A673 (cell line): ENCODE data around the gene LAMA3. TPM values are rescaled to one million over a fixed set of nuclear protein-coding genes. Genes with fewer than 3 reads are reported as not detected.

Experiments used
- BruUV-seq: library from RNA; stranded (reverse); fragments of 400-500 nt; replicated peaks from 2 replicates; lab custom pipeline; 2021; lab: Mats Ljungman, UMichigan
- CTCF ChIA-PET: fragments of 300-600 bp; sonication (Branson Sonifier 250); formaldehyde crosslinking; loops from one replicate; lab custom pipeline; 2022; ENCODE audit warnings: antibody characterized with exemption; lab: Charles Lee
- POLR2A ChIA-PET: fragments of 300-600 bp; sonication (Branson Sonifier 250); formaldehyde crosslinking; loops from one replicate; lab custom pipeline; 2022; ENCODE audit warnings: antibody characterized with exemption; ENCODE audit not compliant: low non-redundant PET; lab: Charles Lee
- DNase-seq: peaks from one replicate; pipeline ENCODE4 v3.0.0-alpha.2; 2015; ENCODE audit warnings: low spot score
- H3K27ac ChIP-seq: fragments of 200-600 bp; sonication (generic); 2 replicates; pipeline ENCODE4 v1.5.1; 2016; ENCODE audit warnings: mixed run types, low read depth, mild to moderate bottlenecking, mixed read lengths, antibody characterized with exemption, low read length; ENCODE audit not compliant: poor library complexity, severe bottlenecking
- H3K27me3 ChIP-seq: fragments of 200-600 bp; sonication (generic); replicated peaks from 2 replicates; pipeline ENCODE4 v1.6.1; 2017; ENCODE audit warnings: mixed run types, low read depth, mild to moderate bottlenecking, mixed read lengths, antibody characterized with exemption, low read length; ENCODE audit not compliant: insufficient read depth, poor library complexity
- H3K36me3 ChIP-seq: fragments of 200-600 bp; sonication (generic); 2 replicates; pipeline ENCODE4 v1.6.1; 2016; ENCODE audit warnings: mixed run types, mild to moderate bottlenecking, mixed read lengths, antibody characterized with exemption, low read length; ENCODE audit not compliant: insufficient read depth, poor library complexity, severe bottlenecking
- H3K4me1 ChIP-seq: fragments of 200-600 bp; sonication (generic); 2 replicates; pipeline ENCODE4 v1.6.1; 2017; ENCODE audit warnings: mixed run types, mild to moderate bottlenecking, mixed read lengths, antibody characterized with exemption, low read length; ENCODE audit not compliant: insufficient read depth, poor library complexity, severe bottlenecking
- H3K4me3 ChIP-seq: fragments of 200-600 bp; sonication (generic); 2 replicates; pipeline ENCODE4 v1.5.1; 2016; ENCODE audit warnings: low read depth, mixed run types, mild to moderate bottlenecking, mixed read lengths, low read length; ENCODE audit not compliant: poor library complexity, severe bottlenecking
- H3K9me3 ChIP-seq: fragments of 200-600 bp; sonication (generic); 2 replicates; pipeline ENCODE4 v1.6.1; 2016; ENCODE audit warnings: mixed run types, low read depth, mild to moderate bottlenecking, mixed read lengths, antibody characterized with exemption, low read length; ENCODE audit not compliant: poor library complexity, severe bottlenecking
- CTCF ChIP-seq: fragments of 300-800, 200-600 bp; sonication (generic); conservative IDR thresholded peaks from 2 replicates; pipeline ENCODE4 v1.5.1; 2017; ENCODE audit warnings: low read depth, mild to moderate bottlenecking, antibody characterized with exemption, low read length, moderate library complexity, mixed read lengths
- EZH2 ChIP-seq: fragments of 200-600 bp; sonication (generic); IDR thresholded peaks from 2 replicates; pipeline ENCODE4 v1.6.1; 2017; ENCODE audit warnings: borderline replicate concordance, low read depth, mild to moderate bottlenecking, mixed read lengths, antibody characterized with exemption, low read length; ENCODE audit not compliant: poor library complexity, severe bottlenecking
- intact Hi-C: fragments of 100-400 bp; cut with micrococcal nuclease; formaldehyde crosslinking; loops from one replicate; pipeline ENCODE4 v1.10.0; 2022; ENCODE audit not compliant: unreplicated experiment
- total RNA-seq: library from RNA; stranded (reverse); gene quantifications from 2 replicates; pipeline ENCODE4 v1.2.3, GENCODE V29; 2021

The LAMA3 gene
- total RNA-seq, 1 experiment from 2014 or later: 2.7 TPM

GRCh38 chr18:23972453-23972852, 283.2 kb downstream of the LAMA3 start:
- no peak for TF ChIP-seq EZH2
- no peak for TF ChIP-seq CTCF
- Histone ChIP-seq H3K27me3 (no peaks in the 10 kb centered on the region), H3K9me3 (no peaks in the 10 kb centered on the region), H3K27ac (no peak overlapping the region), H3K4me3 (no peak overlapping the region), H3K4me1 (peaks cover 5% of the 10 kb centered on the region), H3K36me3 (no peaks in the 10 kb centered on the region)
- BruUV-seq: no TSS peak
- DNase-seq: no peak
- ChIA-PET POLR2A (no interaction called here), CTCF (no interaction called here)
- intact Hi-C loops: no loop called here

GRCh38 chr18:23977103-23977502, 287.9 kb downstream of the LAMA3 start:
- ChIA-PET CTCF (interaction anchor here (0.6 kb wide), 1 partner anchor 194 kb away, joined by 4 read pairs; no protein-coding TSS in a partner anchor), POLR2A (no interaction called here)
- H3K4me1 ChIP-seq: no peaks in the 10 kb centered on the region
- H3K4me3 ChIP-seq: no peak overlapping the region
- no peak for DNase-seq
- no peak for TF ChIP-seq CTCF
- no peak for TF ChIP-seq EZH2
- H3K27ac ChIP-seq: no peak overlapping the region
- no peaks in the 10 kb centered on the region for H3K36me3 ChIP-seq
- intact Hi-C loops: no loop called here
- BruUV-seq: no TSS peak
- H3K27me3 ChIP-seq: no peaks in the 10 kb centered on the region
- H3K9me3 ChIP-seq: no peaks in the 10 kb centered on the region

- no peaks in the 10 kb centered on the region for H3K36me3 ChIP-seq
- no peaks in the 10 kb centered on the region for H3K4me1 ChIP-seq
- H3K27me3 ChIP-seq: no peaks in the 10 kb centered on the region
- no peak overlapping the region for H3K27ac ChIP-seq
- no peaks in the 10 kb centered on the region for H3K9me3 ChIP-seq
- CTCF ChIA-PET: no interaction called here
- TF ChIP-seq CTCF: no peak
- TF ChIP-seq EZH2: no peak
- intact Hi-C loops: no loop called here
- POLR2A ChIA-PET: no interaction called here
- no TSS peak for BruUV-seq
- no peak for DNase-seq
- H3K4me3 ChIP-seq: no peak overlapping the region
Measured at GRCh38 chr18:23977719-23978483, 288.6 kb downstream of the LAMA3 start.
